HEK293T (cell line): ENCODE data around the gene SNX20.

Experiments
- CTCF ChIA-PET: fragments of 350-600 bp; formaldehyde crosslinking; extraction: SDS; loops from one replicate; lab custom pipeline; 2021; ENCODE audit warnings: antibody characterized with exemption, inconsistent platforms; lab: Yijun Ruan, JAX
- POLR2A ChIA-PET: fragments of 350-600 bp; formaldehyde crosslinking; extraction: SDS; loops from one replicate; lab custom pipeline; 2020; ENCODE audit warnings: antibody characterized with exemption, inconsistent platforms; lab: Yijun Ruan, JAX
- DNase-seq: peaks from one replicate; pipeline ENCODE4 v3.0.0; 2012; ENCODE audit warnings: mixed read lengths; ENCODE audit errors: extremely low spot score
- ARNT ChIP-seq: fragments of 450-650 bp; IDR thresholded peaks from 2 replicates; pipeline ENCODE4 v1.6.1; 2017; ENCODE audit warnings: mild to moderate bottlenecking
- BHLHE40 ChIP-seq: fragments of 450-650 bp; IDR thresholded peaks from 2 replicates; pipeline ENCODE4 v1.6.1; 2016; ENCODE audit warnings: mild to moderate bottlenecking, moderate library complexity, borderline replicate concordance
- CTBP1 ChIP-seq: fragments of 450-650 bp; IDR thresholded peaks from 2 replicates; pipeline ENCODE4 v1.6.1; 2016; ENCODE audit warnings: borderline replicate concordance
- ELF4 ChIP-seq: fragments of 450-650 bp; IDR thresholded peaks from 2 replicates; pipeline ENCODE4 v1.6.1; 2017; ENCODE audit warnings: antibody characterized with exemption
- FOXA1 ChIP-seq: fragments of 450-650 bp; IDR thresholded peaks from 2 replicates; pipeline ENCODE4 v1.6.1; 2016; ENCODE audit warnings: mild to moderate bottlenecking
- FOXK2 ChIP-seq: fragments of 450-650 bp; IDR thresholded peaks from 2 replicates; pipeline ENCODE4 v1.6.1; 2016; ENCODE audit warnings: mild to moderate bottlenecking
- FOXM1 ChIP-seq: fragments of 450-650 bp; IDR thresholded peaks from 2 replicates; pipeline ENCODE4 v1.6.1; 2017; ENCODE audit warnings: mild to moderate bottlenecking, borderline replicate concordance
- HDGF ChIP-seq: fragments of 450-650 bp; IDR thresholded peaks from 2 replicates; pipeline ENCODE4 v1.6.1; 2017; ENCODE audit warnings: antibody characterized with exemption, borderline replicate concordance
- L3MBTL2 ChIP-seq: fragments of 450-650 bp; conservative IDR thresholded peaks from 2 replicates; pipeline ENCODE4 v1.6.1; 2016; ENCODE audit warnings: mild to moderate bottlenecking
- LEF1 ChIP-seq: fragments of 450-650 bp; IDR thresholded peaks from 2 replicates; pipeline ENCODE4 v1.6.1; 2017; ENCODE audit warnings: mild to moderate bottlenecking, borderline replicate concordance
- NFRKB ChIP-seq: fragments of 450-650 bp; IDR thresholded peaks from 2 replicates; pipeline ENCODE4 v1.6.1; 2016; ENCODE audit warnings: mild to moderate bottlenecking, moderate library complexity
- PKNOX1 ChIP-seq: fragments of 450-650 bp; IDR thresholded peaks from 2 replicates; pipeline ENCODE4 v1.6.1; 2016
- SP1 ChIP-seq: fragments of 450-650 bp; IDR thresholded peaks from 2 replicates; pipeline ENCODE4 v1.6.1; 2017
- SUZ12 ChIP-seq: fragments of 450-650 bp; IDR thresholded peaks from 2 replicates; pipeline ENCODE4 v1.6.1; 2016; ENCODE audit warnings: mild to moderate bottlenecking
- TARDBP ChIP-seq: fragments of 450-650 bp; IDR thresholded peaks from 2 replicates; pipeline ENCODE4 v1.6.1; 2016
- ZNF384 ChIP-seq: fragments of 450-650 bp; IDR thresholded peaks from 2 replicates; pipeline ENCODE4 v1.6.1; 2016

Gene SNX20

GRCh38 chr16:50717091-50717490, 36.0 kb upstream of the SNX20 start:
- CTCF ChIA-PET: no interaction called here
- TF ChIP-seq PKNOX1 (no peak), FOXM1 (no peak), FOXK2 (no peak), BHLHE40 (no peak), TARDBP (no peak), CTBP1 (no peak), FOXA1 (no peak), HDGF (no peak), SP1 (no peak), SUZ12 (no peak), NFRKB (no peak), ELF4 (no peak), ZNF384 (no peak), LEF1 (no peak), L3MBTL2 (no peak), ARNT (no peak)
- POLR2A ChIA-PET: no interaction called here
- DNase-seq: no peak

GRCh38 chr16:50712956-50713355, 31.8 kb upstream of the SNX20 start:
- ChIA-PET POLR2A (no interaction called here), CTCF (no interaction called here)
- no peak for TF ChIP-seq SUZ12
- TF ChIP-seq PKNOX1: no peak
- no peak for TF ChIP-seq BHLHE40
- no peak for DNase-seq

- no peak for DNase-seq
- ChIA-PET CTCF (no interaction called here), POLR2A (no interaction called here)
- no peak for TF ChIP-seq SUZ12
- no peak for TF ChIP-seq SP1
- no peak for TF ChIP-seq FOXM1
- TF ChIP-seq HDGF: no peak
- no peak for TF ChIP-seq PKNOX1
These were observed 31.4 kb upstream of the SNX20 start for GRCh38 chr16:50712560-50712898.

- POLR2A ChIA-PET: no interaction called here
- TF ChIP-seq SP1 (no peak), FOXA1 (no peak), NFRKB (no peak), LEF1 (no peak), L3MBTL2 (no peak), CTBP1 (no peak), TARDBP (no peak), ZNF384 (no peak)
- DNase-seq: no peak
- CTCF ChIA-PET: no interaction called here
These were observed 30.9 kb upstream of the SNX20 start for GRCh38 chr16:50711862-50712559.

- POLR2A ChIA-PET: no interaction called here
- DNase-seq: no peak
- CTCF ChIA-PET: no interaction called here
- TF ChIP-seq TARDBP (no peak), LEF1 (no peak), NFRKB (no peak), SUZ12 (no peak), CTBP1 (no peak), ELF4 (no peak), L3MBTL2 (no peak), FOXK2 (no peak), FOXM1 (no peak), ZNF384 (no peak), HDGF (no peak), BHLHE40 (no peak), ARNT (no peak), SP1 (no peak), PKNOX1 (no peak), FOXA1 (no peak)
These were observed 29.9 kb upstream of the SNX20 start for GRCh38 chr16:50711040-50711439.

GRCh38 chr16:50709980-50710379, 28.9 kb upstream of the SNX20 start:
- CTCF ChIA-PET: no interaction called here
- no peak for TF ChIP-seq FOXM1
- TF ChIP-seq FOXK2: no peak
- TF ChIP-seq LEF1: no peak
- TF ChIP-seq NFRKB: no peak
- TF ChIP-seq PKNOX1: no peak
- no peak for TF ChIP-seq TARDBP
- no peak for TF ChIP-seq HDGF
- no peak for TF ChIP-seq ELF4
- TF ChIP-seq SP1: no peak
- DNase-seq: no peak
- POLR2A ChIA-PET: no interaction called here
